ENCODE results near the gene URM1. TPM values are rescaled to one million over a fixed set of nuclear protein-coding genes. Genes with fewer than 3 reads are reported as not detected.

URM1 gene
- total RNA-seq, 4 donors from 2014 or later: 20.5 to 46.8 (median 30.2) TPM

GRCh38 chr9:128405780-128406171 lies 34.6 kb downstream of the URM1 start:
- WGBS, 2 donors (ENCODE audit: low coverage in 1 of 2): 50% methylated on average over 1 of the region's 7 CpGs; no CpG with 5 or more reads in 1 of the 2 donors
- Histone ChIP-seq H3K27me3 (peaks cover 74% of the 10 kb centered on the region), H3K4me3 (no peak overlapping the region), H3K27ac (no peak overlapping the region), H3K36me3 (no peaks in the 10 kb centered on the region), H3K9me3 (no peaks in the 10 kb centered on the region), H3K4me1 (peaks cover 0 to 5% (median 0%) of the 10 kb centered on the region in 3 donors)
- TF ChIP-seq, protein P1, sequence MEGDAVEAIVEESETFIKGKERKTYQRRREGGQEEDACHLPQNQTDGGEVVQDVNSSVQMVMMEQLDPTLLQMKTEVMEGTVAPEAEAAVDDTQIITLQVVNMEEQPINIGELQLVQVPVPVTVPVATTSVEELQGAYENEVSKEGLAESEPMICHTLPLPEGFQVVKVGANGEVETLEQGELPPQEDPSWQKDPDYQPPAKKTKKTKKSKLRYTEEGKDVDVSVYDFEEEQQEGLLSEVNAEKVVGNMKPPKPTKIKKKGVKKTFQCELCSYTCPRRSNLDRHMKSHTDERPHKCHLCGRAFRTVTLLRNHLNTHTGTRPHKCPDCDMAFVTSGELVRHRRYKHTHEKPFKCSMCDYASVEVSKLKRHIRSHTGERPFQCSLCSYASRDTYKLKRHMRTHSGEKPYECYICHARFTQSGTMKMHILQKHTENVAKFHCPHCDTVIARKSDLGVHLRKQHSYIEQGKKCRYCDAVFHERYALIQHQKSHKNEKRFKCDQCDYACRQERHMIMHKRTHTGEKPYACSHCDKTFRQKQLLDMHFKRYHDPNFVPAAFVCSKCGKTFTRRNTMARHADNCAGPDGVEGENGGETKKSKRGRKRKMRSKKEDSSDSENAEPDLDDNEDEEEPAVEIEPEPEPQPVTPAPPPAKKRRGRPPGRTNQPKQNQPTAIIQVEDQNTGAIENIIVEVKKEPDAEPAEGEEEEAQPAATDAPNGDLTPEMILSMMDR (IDR thresholded peaks at IDR 0.05): no peak
- TF ChIP-seq EP300 (IDR thresholded peaks at IDR 0.05) (no peak), POLR2A (IDR thresholded peaks at IDR 0.05) (no peak), POLR2AphosphoS5 (IDR thresholded peaks at IDR 0.05) (no peak)
- ATAC-seq: no peak

GRCh38 chr9:128406848-128407391 lies 35.7 kb downstream of the URM1 start:
- 67 to 88% methylated on average over 3 to 7 of the region's 9 CpGs for WGBS, 2 donors (ENCODE audit: low coverage in 1 of 2)
- Histone ChIP-seq H3K4me1 (peaks cover 0 to 5% (median 0%) of the 10 kb centered on the region in 3 donors), H3K9me3 (no peaks in the 10 kb centered on the region), H3K27me3 (peaks cover 72% of the 10 kb centered on the region), H3K36me3 (no peaks in the 10 kb centered on the region), H3K27ac (no peak overlapping the region), H3K4me3 (no peak overlapping the region)
- no peak for TF ChIP-seq POLR2AphosphoS5 (IDR thresholded peaks at IDR 0.05)
- ATAC-seq: no peak

DNA sequence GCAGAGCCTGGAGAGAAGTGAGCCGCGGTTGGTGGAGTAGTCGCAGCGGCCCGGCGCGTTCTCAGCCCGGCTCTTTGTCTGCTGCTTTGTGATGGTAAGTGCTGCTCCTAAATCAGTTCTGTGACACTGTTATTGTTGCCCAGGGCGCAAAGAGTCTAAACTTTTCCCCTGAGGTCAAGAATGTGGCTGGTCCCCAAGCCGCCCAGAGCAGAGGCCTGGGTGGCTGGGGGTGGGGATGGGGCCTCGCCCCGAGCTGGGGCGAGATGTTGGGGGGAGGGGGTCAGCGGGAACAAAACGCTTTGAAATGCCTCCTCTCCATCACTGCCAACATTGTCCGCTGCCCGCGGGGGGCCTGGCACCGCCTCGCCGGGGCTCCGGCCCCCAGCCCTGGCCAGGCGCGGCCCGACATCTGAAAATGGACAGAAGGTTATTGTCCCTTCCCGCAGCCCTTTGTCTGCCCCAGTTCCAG lies 37.8 kb downstream of the URM1 start:
- no CpG with 5 or more reads among the region's 26 CpGs for WGBS, 2 donors (ENCODE audit: low coverage in 1 of 2)
- Histone ChIP-seq H3K27ac (no peak overlapping the region), H3K27me3 (peaks cover 75% of the 10 kb centered on the region), H3K9me3 (no peaks in the 10 kb centered on the region), H3K4me1 (peaks cover 0 to 9% (median 0%) of the 10 kb centered on the region in 3 donors), H3K4me3 (no peak overlapping the region), H3K36me3 (no peaks in the 10 kb centered on the region)
- ATAC-seq: no peak
- TF ChIP-seq POLR2AphosphoS5 (IDR thresholded peaks at IDR 0.05): no peak
- TF ChIP-seq POLR2A (IDR thresholded peaks at IDR 0.05): no peak

DNA sequence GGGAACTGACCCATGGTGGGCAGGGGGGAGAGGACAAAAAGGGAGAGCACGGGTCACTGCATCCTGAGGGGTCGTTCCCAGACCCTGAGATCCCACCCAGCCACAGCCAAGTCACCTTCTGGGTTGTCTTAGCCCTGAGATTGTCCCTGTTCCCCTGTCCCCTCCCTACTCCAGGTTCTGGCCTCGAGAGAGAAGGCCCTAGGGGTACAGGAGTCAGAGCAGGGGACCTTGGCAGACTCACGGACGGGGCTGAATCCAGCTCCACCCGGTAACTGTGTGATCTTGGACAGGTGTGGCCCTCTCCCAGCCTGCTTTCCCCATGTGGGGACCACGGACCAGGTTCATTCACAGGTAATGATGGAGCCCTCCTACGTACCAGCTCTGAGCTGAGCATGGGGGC lies 38.3 kb downstream of the URM1 start:
- H3K27me3 ChIP-seq: peaks cover 76% of the 10 kb centered on the region
- TF ChIP-seq POLR2A (IDR thresholded peaks at IDR 0.05): no peak
- TF ChIP-seq POLR2AphosphoS5 (IDR thresholded peaks at IDR 0.05): no peak
- TF ChIP-seq, protein P1 (IDR thresholded peaks at IDR 0.05): no peak
- no peak for TF ChIP-seq EP300 (IDR thresholded peaks at IDR 0.05)
- no peaks in the 10 kb centered on the region for H3K36me3 ChIP-seq
- peaks cover 0 to 9% (median 0%) of the 10 kb centered on the region in 3 donors for H3K4me1 ChIP-seq
- ATAC-seq: no peak
- H3K9me3 ChIP-seq: no peaks in the 10 kb centered on the region
- H3K27ac ChIP-seq: no peak overlapping the region
- H3K4me3 ChIP-seq: no peak overlapping the region
- WGBS, 2 donors (ENCODE audit: low coverage in 1 of 2): no CpG with 5 or more reads among the region's 8 CpGs

GRCh38 chr9:128409978-128410377 lies 38.8 kb downstream of the URM1 start:
- ATAC-seq: no peak
- Histone ChIP-seq H3K9me3 (no peaks in the 10 kb centered on the region), H3K4me1 (peaks cover 0 to 9% (median 0%) of the 10 kb centered on the region in 3 donors), H3K27ac (no peak overlapping the region), H3K27me3 (peaks cover 76% of the 10 kb centered on the region), H3K4me3 (no peak overlapping the region), H3K36me3 (no peaks in the 10 kb centered on the region)
- TF ChIP-seq POLR2A (IDR thresholded peaks at IDR 0.05): no peak
- TF ChIP-seq, protein P1 (IDR thresholded peaks at IDR 0.05): peak in 1 of 4 experiments; percentile 14
- 20 to 30% methylated on average over 4 to 5 of the region's 6 CpGs for WGBS, 2 donors (ENCODE audit: low coverage in 1 of 2)

- H3K27me3 ChIP-seq: peaks cover 81% of the 10 kb centered on the region
These were observed 40.4 kb downstream of the URM1 start for GRCh38 chr9:128411364-128412119.

More at GRCh38 chr9:128411364-128412119, 40.4 kb downstream of the URM1 start:
- Histone ChIP-seq H3K9me3 (no peaks in the 10 kb centered on the region), H3K36me3 (no peaks in the 10 kb centered on the region), H3K4me3 (no peak overlapping the region), H3K27ac (no peak overlapping the region), H3K4me1 (peaks cover 0 to 9% (median 0%) of the 10 kb centered on the region in 3 donors)
- TF ChIP-seq EP300 (IDR thresholded peaks at IDR 0.05): no peak
- TF ChIP-seq, protein P1 (IDR thresholded peaks at IDR 0.05): no peak
- no peak for TF ChIP-seq POLR2A (IDR thresholded peaks at IDR 0.05)
- TF ChIP-seq POLR2AphosphoS5 (IDR thresholded peaks at IDR 0.05): no peak
- no peak for ATAC-seq
- 41 to 57% methylated on average over 2 to 7 of the region's 11 CpGs for WGBS, 2 donors (ENCODE audit: low coverage in 1 of 2)
